ENCODE results near the gene RMND5A.

- no peak for TF ChIP-seq EZH2phosphoT487 (IDR thresholded peaks at IDR 0.05; ENCODE audit: low read depth, severe bottlenecking, unreplicated experiment)
- TF ChIP-seq CTCF (IDR thresholded peaks at IDR 0.05; ENCODE audit: poor library complexity), result no peak
- TF ChIP-seq EZH2 (IDR thresholded peaks at IDR 0.05; ENCODE audit: borderline replicate concordance), result no peak
Measured at GRCh38 chr2:86750240-86750839, 30.2 kb downstream of the RMND5A start.
